GM12873 (cell line): ENCODE results near the gene ARSJ.

Experiments
- CTCF ChIP-seq: IDR thresholded peaks from 2 replicates; pipeline ENCODE4 v1.5.1; 2012; ENCODE audit warnings: low read depth, mild to moderate bottlenecking, moderate library complexity, low read length, control low read depth; ENCODE audit not compliant: insufficient read depth; ENCODE audit errors: missing control alignments

The ARSJ gene

GRCh38 chr4:113907559-113907958 lies 71.9 kb downstream of the ARSJ start:
- no peak for TF ChIP-seq CTCF

GRCh38 chr4:113905301-113905700 lies 74.1 kb downstream of the ARSJ start:
- no peak for TF ChIP-seq CTCF

- TF ChIP-seq CTCF = no peak
Measured at GRCh38 chr4:113904877-113905276, 74.6 kb downstream of the ARSJ start.

GRCh38 chr4:113901994-113902787 lies 77.3 kb downstream of the ARSJ start:
- no peak for TF ChIP-seq CTCF

- no peak for TF ChIP-seq CTCF
Measured at GRCh38 chr4:113899271-113900070, 80.0 kb downstream of the ARSJ start.

GRCh38 chr4:113893546-113893945 lies 85.9 kb downstream of the ARSJ start:
- no peak for TF ChIP-seq CTCF

GRCh38 chr4:113888006-113888405 lies 91.4 kb downstream of the ARSJ start:
- TF ChIP-seq CTCF = no peak
